MM.1S (cell line): ENCODE data around the gene ZFYVE21.

Experiments
- CTCF ChIP-seq: fragments of 300-600 bp; sonication (generic); IDR thresholded peaks from 2 replicates; pipeline ENCODE4 v1.5.1; 2016; ENCODE audit warnings: antibody characterized with exemption, low read length, mixed read lengths
- EZH2 ChIP-seq: fragments of 300-600 bp; sonication (generic); optimal IDR thresholded peaks from 2 replicates; pipeline ENCODE3; 2017; ENCODE audit warnings: low read depth, mild to moderate bottlenecking, antibody characterized with exemption, low read length, mixed read lengths
- EZH2phosphoT487 ChIP-seq: fragments of 300-600 bp; sonication (generic); IDR thresholded peaks from 2 replicates; pipeline ENCODE4 v1.6.1; 2018; ENCODE audit warnings: antibody characterized with exemption, low read length

DNA sequence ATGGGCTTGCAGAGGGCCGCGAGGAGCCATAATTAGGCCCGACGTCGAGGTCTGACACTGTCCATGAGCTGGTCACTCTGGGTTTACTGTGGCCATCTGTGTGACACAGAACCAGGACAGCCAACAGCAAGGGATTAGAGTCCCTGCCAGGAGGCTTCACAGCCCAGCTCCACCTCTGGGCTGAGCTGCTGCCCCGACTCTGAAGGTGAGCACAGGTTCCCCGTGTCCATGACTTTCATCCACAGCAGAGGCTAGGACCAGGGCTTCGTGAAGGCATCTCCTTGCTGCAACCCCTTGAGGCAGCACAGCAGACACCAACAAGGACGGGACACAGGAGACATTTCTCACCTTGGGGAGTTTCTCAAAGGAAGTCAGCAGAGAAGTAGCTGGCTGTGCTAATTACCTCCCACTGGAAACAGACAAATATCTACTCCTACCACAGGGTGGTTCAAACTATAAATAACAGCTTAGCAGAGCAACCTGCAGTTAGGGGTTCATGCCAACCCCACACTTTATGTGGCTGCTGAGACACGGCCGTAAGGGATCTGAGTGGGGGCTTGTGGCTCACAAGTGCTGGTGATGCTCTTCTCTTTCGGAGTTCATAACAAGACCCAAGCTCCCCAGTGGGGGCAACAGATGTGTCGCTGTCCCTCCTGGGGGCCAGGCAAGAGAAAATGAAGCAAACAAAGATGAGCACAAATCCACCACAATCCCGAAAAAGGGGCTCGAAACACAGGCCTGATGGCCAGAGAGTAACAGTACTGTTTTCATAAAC lies 29.2 kb downstream of the ZFYVE21 start:
- no peak for TF ChIP-seq CTCF
- no peak for TF ChIP-seq EZH2
- no peak for TF ChIP-seq EZH2phosphoT487
